C4-2B (cell line): ENCODE measurements around the gene HACD2.

Source experiments
- ZFX ChIP-seq: fragments of 450-650 bp; IDR thresholded peaks from 2 replicates; pipeline ENCODE4 v1.6.1; 2017
- TF ChIP-seq, protein P1 (sequence below): fragments of 450-650 bp; conservative IDR thresholded peaks from 2 replicates; pipeline ENCODE4 v1.5.1; 2017; ENCODE audit warnings: mild to moderate bottlenecking

GRCh38 chr3:123486460-123486859, 98.4 kb downstream of the HACD2 start:
- TF ChIP-seq, protein P1, sequence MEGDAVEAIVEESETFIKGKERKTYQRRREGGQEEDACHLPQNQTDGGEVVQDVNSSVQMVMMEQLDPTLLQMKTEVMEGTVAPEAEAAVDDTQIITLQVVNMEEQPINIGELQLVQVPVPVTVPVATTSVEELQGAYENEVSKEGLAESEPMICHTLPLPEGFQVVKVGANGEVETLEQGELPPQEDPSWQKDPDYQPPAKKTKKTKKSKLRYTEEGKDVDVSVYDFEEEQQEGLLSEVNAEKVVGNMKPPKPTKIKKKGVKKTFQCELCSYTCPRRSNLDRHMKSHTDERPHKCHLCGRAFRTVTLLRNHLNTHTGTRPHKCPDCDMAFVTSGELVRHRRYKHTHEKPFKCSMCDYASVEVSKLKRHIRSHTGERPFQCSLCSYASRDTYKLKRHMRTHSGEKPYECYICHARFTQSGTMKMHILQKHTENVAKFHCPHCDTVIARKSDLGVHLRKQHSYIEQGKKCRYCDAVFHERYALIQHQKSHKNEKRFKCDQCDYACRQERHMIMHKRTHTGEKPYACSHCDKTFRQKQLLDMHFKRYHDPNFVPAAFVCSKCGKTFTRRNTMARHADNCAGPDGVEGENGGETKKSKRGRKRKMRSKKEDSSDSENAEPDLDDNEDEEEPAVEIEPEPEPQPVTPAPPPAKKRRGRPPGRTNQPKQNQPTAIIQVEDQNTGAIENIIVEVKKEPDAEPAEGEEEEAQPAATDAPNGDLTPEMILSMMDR, result no peak
- no peak for TF ChIP-seq ZFX
